PFSK-1 (cell line): Measurements from ENCODE around the gene MAFF.

ENCODE experiments used
- POLR2AphosphoS5 ChIP-seq: IDR thresholded peaks from 2 replicates; pipeline ENCODE4 v1.6.1; 2012; ENCODE audit warnings: low read depth, mild to moderate bottlenecking, control low read depth, low read length, moderate library complexity
- REST ChIP-seq, 2 experiments: IDR thresholded peaks; 2 replicates each; pipeline versions ENCODE4 v1.6.1 to v1.8.0; 2011 to 2012; ENCODE audit warnings: low read depth in 2 of 2, low read length in 2 of 2, control low read depth in 1 of 2, inconsistent platforms in 1 of 2, mild to moderate bottlenecking in 1 of 2, moderate library complexity in 1 of 2; ENCODE audit not compliant: insufficient read depth in 1 of 2
- SIN3A ChIP-seq: IDR thresholded peaks from 2 replicates; pipeline ENCODE4 v1.6.1; 2012; ENCODE audit warnings: mild to moderate bottlenecking, low read length, moderate library complexity, borderline replicate concordance; ENCODE audit not compliant: insufficient read depth
- TAF1 ChIP-seq: IDR thresholded peaks from 2 replicates; pipeline ENCODE4 v1.6.1; 2012; ENCODE audit warnings: low read length, control low read depth, borderline replicate concordance; ENCODE audit not compliant: insufficient read depth

GRCh38 chr22:38228326-38228872 lies 26.6 kb downstream of the MAFF start:
- TF ChIP-seq POLR2AphosphoS5: no peak
- TF ChIP-seq TAF1: no peak
- no peak for TF ChIP-seq REST (IDR thresholded peaks at IDR 0.05; ENCODE audit: insufficient read depth in 1 of 2, low read depth in 2 of 2, low read length in 2 of 2)
- TF ChIP-seq SIN3A: no peak
